ENCODE results near the gene WASHC4. TPM values are rescaled to one million over a fixed set of nuclear protein-coding genes. Genes with fewer than 3 reads are reported as not detected.

Gene WASHC4
- polyA plus RNA-seq, 1 of the 3 experiments (the other 2 are of a cell fraction), result 11.2 TPM

DNA sequence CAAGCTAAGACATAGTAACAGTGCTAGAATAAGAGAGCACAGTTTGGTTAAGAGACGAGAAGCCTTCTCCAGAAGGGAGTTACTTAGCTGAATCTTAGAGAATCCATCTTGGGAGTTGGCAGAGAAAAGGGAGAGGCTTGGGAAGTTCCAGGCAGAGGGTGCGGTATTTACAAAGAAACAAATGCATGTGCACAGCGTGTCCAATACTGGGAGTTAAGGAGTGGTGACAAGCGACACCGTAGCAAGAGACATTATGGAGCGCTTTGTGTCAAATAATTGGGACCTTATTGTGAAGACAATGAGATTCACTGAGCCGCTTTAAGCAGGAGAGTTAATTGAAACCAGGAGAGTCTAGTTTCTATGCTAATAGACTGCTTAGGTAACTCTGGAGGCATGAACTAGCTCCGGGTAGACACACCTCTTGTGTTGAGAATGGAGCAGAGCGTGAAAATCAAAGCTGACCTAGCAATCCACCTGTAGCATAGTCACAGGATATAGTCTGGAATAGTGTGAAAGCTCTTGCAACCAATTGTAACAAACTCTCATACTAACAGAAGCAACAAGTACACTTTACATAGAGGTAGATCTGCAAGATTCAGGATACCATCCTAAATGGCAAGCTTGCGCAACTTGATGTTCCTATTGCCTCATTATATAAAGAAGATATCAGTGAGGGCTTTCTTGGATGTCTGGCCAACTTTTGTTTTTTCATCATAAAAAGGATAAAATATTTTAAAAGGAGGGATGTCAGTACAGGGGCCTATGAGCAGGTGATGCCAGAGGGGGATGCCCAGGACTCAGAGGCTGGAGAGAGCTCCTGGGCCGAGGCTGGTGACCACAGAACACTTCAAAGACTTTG lies 28.6 kb upstream of the WASHC4 start:
- H3K4me2 ChIP-seq, result no peak overlapping the region
- 86% methylated on average over 11 of the region's 11 CpGs for WGBS (ENCODE audit: low lambda C conversion rate)
- no peaks in the 10 kb centered on the region for H3K9me2 ChIP-seq
- H3F3A ChIP-seq (replicated peaks; ENCODE audit: insufficient read depth), result no peaks in the 10 kb centered on the region
- H3K9ac ChIP-seq, result no peak overlapping the region
- ChIA-PET CTCF (interaction anchor here (0.9 to 1.5 kb wide), 3 partner anchors 10 to 697 kb away, joined by 3 to 4 read pairs (median 4); no protein-coding TSS in a partner anchor), POLR2A (no interaction called here)
- no peak overlapping the region for H3K4me3 ChIP-seq (ENCODE audit: low read depth in 2 of 2, low read length in 1 of 2)
- no peaks in the 10 kb centered on the region for H3K79me2 ChIP-seq (ENCODE audit: insufficient read depth)
- no peak for DNase-seq
- H3K36me3 ChIP-seq (replicated peaks in 1 of 2; ENCODE audit: control insufficient read depth in 1 of 2, insufficient read depth in 2 of 2, low read length in 1 of 2), result no peaks in the 10 kb centered on the region
- H3K4me1 ChIP-seq (ENCODE audit: control insufficient read depth in 1 of 2, insufficient read depth in 2 of 2, low read depth in 1 of 2, low read length in 1 of 2), result peaks cover 0 to 10% of the 10 kb centered on the region in 2 experiments; a peak in 1 of 4 replicates
- no peaks in the 10 kb centered on the region for H3K9me3 ChIP-seq
- H3K27me3 ChIP-seq (ENCODE audit: insufficient read depth), result no peaks in the 10 kb centered on the region
- H2AFZ ChIP-seq (ENCODE audit: low read depth), result no peak overlapping the region
- TF ChIP-seq TAF1 (IDR thresholded peaks at IDR 0.05; ENCODE audit: borderline replicate concordance, low read depth, low read length) (no peak), EZH2phosphoT487 (IDR thresholded peaks at IDR 0.05; ENCODE audit: borderline replicate concordance, low read depth) (no peak), TCF12 (IDR thresholded peaks at IDR 0.05) (no peak), GABPA (IDR thresholded peaks at IDR 0.05; ENCODE audit: low read depth) (no peak), FOSL2 (IDR thresholded peaks at IDR 0.05; ENCODE audit: borderline replicate concordance, low read depth) (no peak), RFX5 (IDR thresholded peaks at IDR 0.05; ENCODE audit: low read length) (no peak), FOXM1 (IDR thresholded peaks at IDR 0.05; ENCODE audit: low read depth) (no peak)
- TF ChIP-seq, protein P1, sequence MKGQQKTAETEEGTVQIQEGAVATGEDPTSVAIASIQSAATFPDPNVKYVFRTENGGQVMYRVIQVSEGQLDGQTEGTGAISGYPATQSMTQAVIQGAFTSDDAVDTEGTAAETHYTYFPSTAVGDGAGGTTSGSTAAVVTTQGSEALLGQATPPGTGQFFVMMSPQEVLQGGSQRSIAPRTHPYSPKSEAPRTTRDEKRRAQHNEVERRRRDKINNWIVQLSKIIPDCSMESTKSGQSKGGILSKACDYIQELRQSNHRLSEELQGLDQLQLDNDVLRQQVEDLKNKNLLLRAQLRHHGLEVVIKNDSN (IDR thresholded peaks at IDR 0.05; ENCODE audit: borderline replicate concordance, low read depth), result no peak
- TF ChIP-seq, protein P2, sequence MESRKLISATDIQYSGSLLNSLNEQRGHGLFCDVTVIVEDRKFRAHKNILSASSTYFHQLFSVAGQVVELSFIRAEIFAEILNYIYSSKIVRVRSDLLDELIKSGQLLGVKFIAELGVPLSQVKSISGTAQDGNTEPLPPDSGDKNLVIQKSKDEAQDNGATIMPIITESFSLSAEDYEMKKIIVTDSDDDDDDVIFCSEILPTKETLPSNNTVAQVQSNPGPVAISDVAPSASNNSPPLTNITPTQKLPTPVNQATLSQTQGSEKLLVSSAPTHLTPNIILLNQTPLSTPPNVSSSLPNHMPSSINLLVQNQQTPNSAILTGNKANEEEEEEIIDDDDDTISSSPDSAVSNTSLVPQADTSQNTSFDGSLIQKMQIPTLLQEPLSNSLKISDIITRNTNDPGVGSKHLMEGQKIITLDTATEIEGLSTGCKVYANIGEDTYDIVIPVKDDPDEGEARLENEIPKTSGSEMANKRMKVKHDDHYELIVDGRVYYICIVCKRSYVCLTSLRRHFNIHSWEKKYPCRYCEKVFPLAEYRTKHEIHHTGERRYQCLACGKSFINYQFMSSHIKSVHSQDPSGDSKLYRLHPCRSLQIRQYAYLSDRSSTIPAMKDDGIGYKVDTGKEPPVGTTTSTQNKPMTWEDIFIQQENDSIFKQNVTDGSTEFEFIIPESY (IDR thresholded peaks at IDR 0.05; ENCODE audit: borderline replicate concordance, low read depth), result no peak
- TF ChIP-seq, protein P3, sequence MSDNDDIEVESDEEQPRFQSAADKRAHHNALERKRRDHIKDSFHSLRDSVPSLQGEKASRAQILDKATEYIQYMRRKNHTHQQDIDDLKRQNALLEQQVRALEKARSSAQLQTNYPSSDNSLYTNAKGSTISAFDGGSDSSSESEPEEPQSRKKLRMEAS (IDR thresholded peaks at IDR 0.05; ENCODE audit: low read depth), result no peak
- TF ChIP-seq, protein P4, sequence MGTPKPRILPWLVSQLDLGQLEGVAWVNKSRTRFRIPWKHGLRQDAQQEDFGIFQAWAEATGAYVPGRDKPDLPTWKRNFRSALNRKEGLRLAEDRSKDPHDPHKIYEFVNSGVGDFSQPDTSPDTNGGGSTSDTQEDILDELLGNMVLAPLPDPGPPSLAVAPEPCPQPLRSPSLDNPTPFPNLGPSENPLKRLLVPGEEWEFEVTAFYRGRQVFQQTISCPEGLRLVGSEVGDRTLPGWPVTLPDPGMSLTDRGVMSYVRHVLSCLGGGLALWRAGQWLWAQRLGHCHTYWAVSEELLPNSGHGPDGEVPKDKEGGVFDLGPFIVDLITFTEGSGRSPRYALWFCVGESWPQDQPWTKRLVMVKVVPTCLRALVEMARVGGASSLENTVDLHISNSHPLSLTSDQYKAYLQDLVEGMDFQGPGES (IDR thresholded peaks at IDR 0.05; ENCODE audit: low read depth, low read length), result no peak
- no peak overlapping the region for H3K27ac ChIP-seq (ENCODE audit: low read depth in 2 of 2, low read length in 1 of 2)
- H4K20me1 ChIP-seq (ENCODE audit: insufficient read depth), result no peaks in the 10 kb centered on the region

Measured in SK-N-SH (cell line).